Measurements from ENCODE around the gene FCSK. TPM values are rescaled to one million over a fixed set of nuclear protein-coding genes. Genes with fewer than 3 reads are reported as not detected.
A peak's percentile ranks its signal among the peaks of the same experiment; 100 is the strongest.
"Not testable (repeated sequence)": the region's sequence is repeated elsewhere in the genome, so short reads cannot be mapped to it uniquely, and the experiment has no call there.

The FCSK gene
- total RNA-seq, 2 experiments from 2014 or later: 24.3 to 26.0 TPM

- H3K27ac Mint-ChIP-seq: no peak overlapping the region
Observed at GRCh38 chr16:70437017-70437581, 17.3 kb upstream of the FCSK start.

GRCh38 chr16:70437582-70438557 is 16.5 kb upstream of the FCSK start:
- Mint-ChIP-seq H3K36me3 (peaks cover 9% of the 10 kb centered on the region), H3K4me1 (peaks cover 38% of the 10 kb centered on the region), H3K27ac (peak overlapping the region; percentile 93), H3K4me3 (peak overlapping the region; percentile 95), H3K9me3 (no peaks in the 10 kb centered on the region), H3K27me3 (no peaks in the 10 kb centered on the region)
- no peak for DNase-seq
- POLR2A ChIA-PET: interaction anchor here (0.8 to 3.1 kb wide), 8 partner anchors 19 to 91 kb away, joined by 3 to 32 read pairs (median 6); partner anchors contain the start of genes COG4, DDX19A and SF3B3
- ATAC-seq (ENCODE audit: low read depth): no peak

More at GRCh38 chr16:70437017-70437581, 17.3 kb upstream of the FCSK start:
- DNase-seq: no peak
- Mint-ChIP-seq H3K36me3 (peaks cover 10% of the 10 kb centered on the region), H3K27me3 (no peaks in the 10 kb centered on the region), H3K4me3 (peak overlapping the region; percentile 95), H3K9me3 (no peaks in the 10 kb centered on the region), H3K4me1 (peaks cover 46% of the 10 kb centered on the region)
- POLR2A ChIA-PET: interaction anchor here (0.9 to 3.1 kb wide), 6 partner anchors 19 to 86 kb away, joined by 3 to 32 read pairs (median 6); partner anchors contain the start of genes COG4 and SF3B3
- ATAC-seq (ENCODE audit: low read depth): no peak

GRCh38 chr16:70438585-70438968 is 15.8 kb upstream of the FCSK start:
- Mint-ChIP-seq H3K9me3 (no peaks in the 10 kb centered on the region), H3K4me1 (peaks cover 33% of the 10 kb centered on the region), H3K27me3 (no peaks in the 10 kb centered on the region), H3K27ac (peak overlapping the region; percentile 93), H3K4me3 (peak overlapping the region; percentile 95), H3K36me3 (peaks cover 7% of the 10 kb centered on the region)
- POLR2A ChIA-PET: interaction anchor here (1.7 to 3.1 kb wide), 6 partner anchors 16 to 92 kb away, joined by 6 to 32 read pairs (median 10); partner anchors contain the start of genes DDX19A and FCSK
- ATAC-seq (ENCODE audit: low read depth) (peak; percentile 1), DNase-seq (no peak)

DNA sequence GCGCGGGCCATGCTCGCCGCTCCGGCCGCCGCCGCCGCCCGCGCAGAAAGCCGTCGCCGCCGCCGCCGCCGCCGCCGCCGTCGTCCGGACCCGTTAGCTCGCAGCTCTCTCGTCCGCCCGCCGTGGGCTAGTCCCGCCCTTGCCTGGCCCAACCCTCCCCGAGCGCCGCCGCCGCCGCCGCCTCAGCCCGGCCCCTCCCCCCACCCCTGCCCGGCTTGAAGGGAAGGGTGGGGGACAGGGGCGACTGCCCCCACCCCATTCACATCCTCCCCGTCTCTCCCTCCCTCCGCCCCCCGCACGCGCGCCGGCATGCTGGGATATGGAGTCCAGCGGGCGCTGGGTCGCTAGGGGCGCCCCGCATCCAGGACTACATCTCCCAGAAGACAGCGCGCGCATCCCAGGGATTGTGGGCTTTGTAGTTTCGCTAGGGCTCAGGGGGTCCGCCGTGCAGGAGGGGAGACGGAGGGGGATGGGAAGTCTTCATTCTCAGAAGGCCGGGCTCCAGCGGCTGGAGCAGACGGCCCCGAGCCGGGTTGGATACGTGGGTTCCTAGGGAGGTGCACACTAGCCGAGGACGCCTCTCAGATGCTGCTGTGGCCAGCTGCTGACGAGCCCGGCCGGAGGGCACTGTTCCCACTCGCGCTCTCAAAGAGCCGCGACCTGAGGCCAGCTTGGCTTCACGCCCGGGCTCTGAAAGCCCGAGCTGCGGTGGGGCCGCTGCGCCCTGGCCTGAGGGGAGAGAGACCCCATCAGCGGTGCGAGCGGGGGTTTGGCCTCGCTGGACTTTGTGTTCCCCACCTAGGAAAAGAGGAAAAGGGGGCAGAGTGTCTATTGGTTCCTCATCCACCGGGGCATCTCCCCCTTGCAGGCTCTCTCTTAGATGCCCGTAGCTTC is 15.2 kb upstream of the FCSK start, which contains the start of gene ST3GAL2:
TSS of gene ST3GAL2 (minus strand) at position 132 of the 894 bp plus-strand sequence. CDS start 40,570 bp downstream, outside the sequence.
- H3K36me3 Mint-ChIP-seq: peaks cover 4% of the 10 kb centered on the region
- ATAC-seq (ENCODE audit: low read depth) (peak; percentile 94), DNase-seq (peak; percentile 93)
- H3K4me3 Mint-ChIP-seq: peak within 1 kb of the TSS; percentile 95
- H3K9me3 Mint-ChIP-seq: no peaks in the 10 kb centered on the region
- peaks cover 28% of the 10 kb centered on the region for H3K4me1 Mint-ChIP-seq
- POLR2A ChIA-PET: interaction anchor here (1.7 to 3.1 kb wide), 6 partner anchors 15 to 92 kb away, joined by 6 to 32 read pairs (median 10); partner anchors contain the start of genes DDX19A and FCSK
- H3K27me3 Mint-ChIP-seq: no peaks in the 10 kb centered on the region
- H3K27ac Mint-ChIP-seq: peak within 1 kb of the TSS; percentile 93

- Mint-ChIP-seq H3K36me3 (peaks cover 4% of the 10 kb centered on the region), H3K27ac (peak overlapping the region; percentile 90), H3K27me3 (no peaks in the 10 kb centered on the region), H3K9me3 (no peaks in the 10 kb centered on the region), H3K4me1 (peaks cover 31% of the 10 kb centered on the region), H3K4me3 (peak overlapping the region; percentile 89)
- DNase-seq: no peak
- no peak for ATAC-seq (ENCODE audit: low read depth)
- POLR2A ChIA-PET: interaction anchor here (0.6 to 3.1 kb wide), 7 partner anchors 14 to 93 kb away, joined by 3 to 32 read pairs (median 7); partner anchors contain the start of genes DDX19A and FCSK
Observed at GRCh38 chr16:70440009-70440692, 14.2 kb upstream of the FCSK start.

DNA sequence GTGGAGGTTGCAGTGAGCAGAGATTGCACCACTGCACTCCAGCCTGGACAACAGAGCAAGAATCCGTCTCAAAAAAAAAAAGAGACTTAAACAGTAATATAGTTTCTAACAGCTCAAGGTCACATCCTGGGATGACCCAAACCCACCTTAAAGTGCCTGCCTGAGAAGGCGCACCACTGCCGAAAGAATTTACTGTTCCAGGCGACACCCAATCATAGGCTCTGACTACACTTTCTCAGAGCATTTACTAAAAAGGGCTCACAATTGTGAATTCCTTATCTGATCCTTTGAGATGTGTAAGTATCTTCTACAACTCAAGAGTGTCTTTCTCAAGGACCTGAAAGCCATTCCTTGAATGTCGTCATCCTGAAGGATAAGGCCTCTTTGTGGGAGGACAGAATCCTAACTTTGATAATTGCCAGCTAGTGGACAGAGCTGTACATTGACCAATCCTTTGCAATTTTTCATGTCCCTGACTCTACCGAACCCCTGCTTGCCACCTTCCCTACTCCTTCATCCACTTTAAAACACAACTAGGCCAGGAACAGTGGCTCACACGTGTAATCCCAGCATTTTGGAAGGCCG is 12.9 kb upstream of the FCSK start:
- H3K9me3 Mint-ChIP-seq: no peaks in the 10 kb centered on the region
- peaks cover 4% of the 10 kb centered on the region for H3K36me3 Mint-ChIP-seq
- H3K4me1 Mint-ChIP-seq: peaks cover 25% of the 10 kb centered on the region
- DNase-seq (no peak), ATAC-seq (ENCODE audit: low read depth) (no peak)
- H3K27me3 Mint-ChIP-seq: no peaks in the 10 kb centered on the region
- POLR2A ChIA-PET: interaction anchor here (1.0 kb wide), 1 partner anchor 22 kb away, joined by 3 read pairs; no protein-coding TSS in a partner anchor
- H3K27ac Mint-ChIP-seq: peak overlapping the region; percentile 48
- H3K4me3 Mint-ChIP-seq: no peak overlapping the region

- Mint-ChIP-seq H3K4me3 (no peak overlapping the region), H3K27ac (no peak overlapping the region), H3K27me3 (no peaks in the 10 kb centered on the region), H3K36me3 (peaks cover 4% of the 10 kb centered on the region), H3K9me3 (no peaks in the 10 kb centered on the region), H3K4me1 (peaks cover 18% of the 10 kb centered on the region)
- DNase-seq (no peak), ATAC-seq (ENCODE audit: low read depth) (no peak)
- POLR2A ChIA-PET: interaction anchor here (0.7 kb wide), 1 partner anchor 33 kb away, joined by 3 read pairs; no protein-coding TSS in a partner anchor
Observed at GRCh38 chr16:70442344-70442743, 12.1 kb upstream of the FCSK start.

DNA sequence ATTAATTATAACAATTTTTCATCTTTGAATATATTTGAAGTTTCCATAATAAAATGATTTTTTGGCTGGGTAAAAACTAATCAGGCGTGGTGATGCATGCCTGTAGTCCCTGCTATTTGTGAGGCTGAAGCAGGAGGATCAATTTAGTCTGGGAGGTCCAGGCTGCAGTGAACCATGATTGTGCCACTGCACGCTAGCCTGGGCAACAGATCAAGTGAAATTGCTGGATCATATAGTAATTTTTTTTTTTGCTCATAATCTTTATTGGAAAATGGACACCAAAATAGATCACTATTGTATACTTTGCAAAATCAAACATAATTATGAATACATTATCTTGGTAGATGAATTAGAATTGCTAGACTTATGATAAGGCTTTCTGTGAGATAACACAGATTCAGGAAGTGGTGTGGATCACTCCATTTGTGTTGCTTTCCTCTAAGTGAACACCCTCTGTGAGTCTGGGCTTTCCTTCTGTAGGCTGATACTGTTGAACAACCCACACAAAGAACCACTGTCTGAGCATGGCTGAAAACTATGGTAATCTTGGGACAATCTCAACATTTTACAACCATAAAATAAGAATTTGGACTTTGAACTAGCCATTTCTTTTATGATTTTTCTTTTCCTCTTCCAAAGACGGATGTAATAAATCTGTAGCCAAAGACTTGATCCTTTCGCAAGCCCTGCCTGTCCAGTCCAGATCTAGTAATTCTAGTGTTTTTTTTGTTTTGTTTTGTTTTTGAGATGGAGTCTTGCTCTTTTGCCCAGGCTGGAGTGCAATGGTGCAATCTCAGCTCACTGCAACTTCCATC is 9.9 kb upstream of the FCSK start:
- H3K4me3 Mint-ChIP-seq: no peak overlapping the region
- POLR2A ChIA-PET: interaction anchor here (0.6 kb wide), 1 partner anchor 9 kb away, joined by 4 read pairs; no protein-coding TSS in a partner anchor
- DNase-seq (no peak), ATAC-seq (ENCODE audit: low read depth) (no peak)
- peaks cover 7% of the 10 kb centered on the region for H3K4me1 Mint-ChIP-seq
- no peaks in the 10 kb centered on the region for H3K36me3 Mint-ChIP-seq
- no peaks in the 10 kb centered on the region for H3K27me3 Mint-ChIP-seq
- no peaks in the 10 kb centered on the region for H3K9me3 Mint-ChIP-seq
- H3K27ac Mint-ChIP-seq: no peak overlapping the region

DNA sequence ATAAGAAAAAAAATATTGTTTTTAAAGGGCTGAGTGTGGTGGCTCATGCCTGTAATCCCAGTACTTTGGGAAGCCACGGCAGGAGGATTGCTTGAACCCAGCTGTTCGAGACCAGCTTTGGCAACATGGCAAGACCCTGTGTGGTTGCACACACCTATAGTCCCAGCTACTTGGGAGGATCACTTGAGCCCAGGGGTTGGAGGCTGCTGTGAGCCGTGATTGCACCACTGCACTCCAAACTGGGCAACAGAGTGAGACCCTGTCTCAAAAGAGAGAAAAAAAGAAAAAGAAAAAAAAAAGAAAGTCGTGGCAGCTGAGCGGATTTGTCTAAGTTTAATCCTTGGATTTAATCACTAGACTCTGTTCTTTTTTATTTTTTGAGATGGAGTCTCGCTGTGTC is 6.3 kb upstream of the FCSK start:
- Mint-ChIP-seq H3K27ac (no peak overlapping the region), H3K27me3 (no peaks in the 10 kb centered on the region), H3K36me3 (no peaks in the 10 kb centered on the region), H3K4me1 (peaks cover 7% of the 10 kb centered on the region), H3K9me3 (no peaks in the 10 kb centered on the region), H3K4me3 (no peak overlapping the region)
- DNase-seq (no peak), ATAC-seq (ENCODE audit: low read depth) (no peak)
- POLR2A ChIA-PET: no interaction called here

DNA sequence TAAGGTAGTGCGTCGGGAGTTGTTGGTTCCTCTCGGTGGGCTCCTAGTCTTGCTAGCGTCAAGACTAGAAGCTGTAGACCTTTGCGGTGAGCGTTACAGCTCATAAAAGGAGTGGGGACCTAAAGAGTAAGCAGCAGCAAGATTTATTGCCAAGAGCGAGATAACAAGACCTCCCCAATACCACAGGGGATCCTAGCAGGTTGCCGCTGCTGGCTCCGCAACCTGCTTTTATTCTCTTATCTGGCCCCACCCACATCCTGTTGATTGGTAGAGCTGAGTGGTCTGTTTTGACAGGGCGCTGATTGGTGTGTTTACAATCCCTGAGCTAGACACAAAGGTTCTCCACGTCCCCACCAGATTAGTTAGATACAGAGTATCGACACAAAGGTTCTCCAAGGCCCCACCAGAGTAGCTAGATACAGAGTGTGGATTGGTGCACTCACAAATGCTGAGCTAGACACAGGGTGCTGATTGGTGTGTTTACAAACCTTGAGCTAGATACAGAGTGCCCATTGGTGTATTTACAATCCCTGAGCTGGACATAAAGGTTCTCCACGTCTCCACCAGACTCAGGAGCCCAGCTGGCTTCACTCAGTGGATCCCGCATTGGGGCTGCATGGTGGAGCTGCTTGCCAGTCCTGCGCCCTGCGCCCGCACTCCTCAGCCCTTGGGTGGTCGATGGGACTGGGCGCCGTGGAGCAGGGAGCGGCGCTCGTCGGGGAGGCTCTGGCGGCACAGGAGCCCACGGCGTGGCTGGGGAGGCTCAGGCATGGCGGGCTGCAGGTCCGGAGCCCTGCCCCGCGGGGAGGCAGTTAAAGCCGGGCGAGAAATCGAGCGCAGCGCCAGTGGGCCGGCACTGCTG is 4.0 kb upstream of the FCSK start:
- DNase-seq; ATAC-seq (ENCODE audit: low read depth); H3K27me3 Mint-ChIP-seq; H3K4me3 Mint-ChIP-seq; H3K4me1 Mint-ChIP-seq; H3K9me3 Mint-ChIP-seq; H3K27ac Mint-ChIP-seq; H3K36me3 Mint-ChIP-seq: not testable (repeated sequence)
- POLR2A ChIA-PET: interaction anchor here (0.7 kb wide), 2 partner anchors 19 to 63 kb away, joined by 3 read pairs; no protein-coding TSS in a partner anchor
